ENCODE results near the gene SEPTIN1. TPM values are rescaled to one million over a fixed set of nuclear protein-coding genes. Genes with fewer than 3 reads are reported as not detected.

The SEPTIN1 gene
- total and polyA plus RNA-seq, 2 donors (not counting 3 experiments of a cell fraction or from before 2014, with no cell fraction given): 0.07 to 0.75 TPM

- dilution Hi-C loops (cut with MboI; ENCODE audit: extremely low pct_ligation_motif_present, low sequenced_read_pairs) (no loop called here), intact Hi-C loops (cut with micrococcal nuclease) (no loop called here)
- Histone ChIP-seq H2AFZ (ENCODE audit: low read depth, low read length) (no peak overlapping the region), H3K4me2 (ENCODE audit: insufficient read depth, low read length) (peak overlapping the region; percentile 88), H3K79me2 (ENCODE audit: control insufficient read depth, insufficient read depth, low read length) (peaks cover 58% of the 10 kb centered on the region), H3K4me3 (replicated peaks in 1 of 3; ENCODE audit: insufficient read depth in 1 of 3, low read depth in 1 of 3, low read length in 3 of 3) (peak overlapping the region; percentile 49 to 83 (median 70)), H3K9me3 (replicated peaks; ENCODE audit: control insufficient read depth, insufficient read depth, low read length) (no peaks in the 10 kb centered on the region), H3K4me1 (ENCODE audit: control insufficient read depth, extremely low read depth, insufficient read depth, low read length) (peaks cover 24% of the 10 kb centered on the region), H3K9me1 (replicated peaks; ENCODE audit: control insufficient read depth, extremely low read depth, insufficient read depth, low read length) (no peaks in the 10 kb centered on the region), H3K27ac (ENCODE audit: insufficient read depth, low read depth, low read length) (peak overlapping the region; percentile 42), H3K36me3 (ENCODE audit: control insufficient read depth in 2 of 2, extremely low read depth in 1 of 2, insufficient read depth in 2 of 2, low read length in 2 of 2) (peaks cover 6 to 10% of the 10 kb centered on the region in 2 experiments), H4K20me1 (replicated peaks; ENCODE audit: control insufficient read depth, extremely low read depth, insufficient read depth, low read length) (no peaks in the 10 kb centered on the region), H3K27me3 (ENCODE audit: control insufficient read depth in 2 of 2, insufficient read depth in 2 of 2, low read length in 2 of 2) (no peaks in the 10 kb centered on the region), H3K9ac (replicated peaks; ENCODE audit: extremely low read depth, insufficient read depth, low read length) (peak overlapping the region; percentile 53)
- no peak for DNase-seq (ENCODE audit: low read depth, low spot score)
- POLR2A ChIA-PET: interaction anchor here (0.8 kb wide), 1 partner anchor 27 kb away, joined by 3 read pairs; the partner anchor contains the start of gene ZNF48
- no TSS peak for BruUV-seq (replicated peaks)
- TF ChIP-seq FOS (IDR thresholded peaks at IDR 0.05; ENCODE audit: borderline replicate concordance, insufficient read depth, low read length) (no peak), MYC (IDR thresholded peaks at IDR 0.05; ENCODE audit: low read depth, low read length) (no peak), EZH2 (IDR thresholded peaks at IDR 0.05; ENCODE audit: borderline replicate concordance, low read depth, low read length, severe bottlenecking) (no peak), POLR2A (IDR thresholded peaks at IDR 0.05; ENCODE audit: low read depth, low read length) (no peak), GATA2 (IDR thresholded peaks at IDR 0.05; ENCODE audit: insufficient read depth, insufficient read length, low read depth, low read length) (no peak)
- CTCF ChIA-PET: interaction anchor here (1.0 to 3.1 kb wide), 3 partner anchors 26 to 277 kb away, joined by 3 to 12 read pairs (median 6); partner anchors contain the start of genes TBX6 and ZNF48
- FAIRE-seq: peak; percentile 8
Measured at GRCh38 chr16:30368792-30369090, 13.6 kb downstream of the SEPTIN1 start.

GRCh38 chr16:30368122-30368791, 14.1 kb downstream of the SEPTIN1 start:
- Histone ChIP-seq H3K9me1 (replicated peaks; ENCODE audit: control insufficient read depth, extremely low read depth, insufficient read depth, low read length) (no peaks in the 10 kb centered on the region), H3K9ac (replicated peaks; ENCODE audit: extremely low read depth, insufficient read depth, low read length) (peak overlapping the region; percentile 53), H3K4me2 (ENCODE audit: insufficient read depth, low read length) (peak overlapping the region; percentile 88), H4K20me1 (replicated peaks; ENCODE audit: control insufficient read depth, extremely low read depth, insufficient read depth, low read length) (no peaks in the 10 kb centered on the region), H3K9me3 (replicated peaks; ENCODE audit: control insufficient read depth, insufficient read depth, low read length) (no peaks in the 10 kb centered on the region), H2AFZ (ENCODE audit: low read depth, low read length) (no peak overlapping the region), H3K27me3 (ENCODE audit: control insufficient read depth in 2 of 2, insufficient read depth in 2 of 2, low read length in 2 of 2) (no peaks in the 10 kb centered on the region), H3K36me3 (ENCODE audit: control insufficient read depth in 2 of 2, extremely low read depth in 1 of 2, insufficient read depth in 2 of 2, low read length in 2 of 2) (peaks cover 6 to 10% of the 10 kb centered on the region in 2 experiments), H3K27ac (ENCODE audit: insufficient read depth, low read depth, low read length) (peak overlapping the region; percentile 42), H3K4me1 (ENCODE audit: control insufficient read depth, extremely low read depth, insufficient read depth, low read length) (peaks cover 24% of the 10 kb centered on the region), H3K4me3 (replicated peaks in 1 of 3; ENCODE audit: insufficient read depth in 1 of 3, low read depth in 1 of 3, low read length in 3 of 3) (peak overlapping the region; percentile 49 to 83 (median 70)), H3K79me2 (ENCODE audit: control insufficient read depth, insufficient read depth, low read length) (peaks cover 62% of the 10 kb centered on the region)
- dilution Hi-C loops (cut with MboI; ENCODE audit: extremely low pct_ligation_motif_present, low sequenced_read_pairs) (no loop called here), intact Hi-C loops (cut with micrococcal nuclease) (no loop called here)
- BruUV-seq (replicated peaks): no TSS peak
- DNase-seq (ENCODE audit: low read depth, low spot score): peak; percentile 48
- TF ChIP-seq POLR2A (IDR thresholded peaks at IDR 0.05; ENCODE audit: low read depth, low read length) (no peak), FOS (IDR thresholded peaks at IDR 0.05; ENCODE audit: borderline replicate concordance, insufficient read depth, low read length) (peak; percentile 62), EZH2 (IDR thresholded peaks at IDR 0.05; ENCODE audit: borderline replicate concordance, low read depth, low read length, severe bottlenecking) (no peak), MYC (IDR thresholded peaks at IDR 0.05; ENCODE audit: low read depth, low read length) (no peak), POLR2AphosphoS5 (IDR thresholded peaks at IDR 0.05; ENCODE audit: insufficient read depth, low read depth, low read length) (peak; percentile 25), CTCF (IDR thresholded peaks at IDR 0.05; ENCODE audit: extremely low read depth in 1 of 2, insufficient read depth in 1 of 2, low read depth in 1 of 2, low read length in 2 of 2) (no peak), MAX (IDR thresholded peaks at IDR 0.05; ENCODE audit: insufficient read depth, insufficient read length) (no peak)
- peak; percentile 88 for FAIRE-seq
- POLR2A ChIA-PET: interaction anchor here (0.8 kb wide), 1 partner anchor 27 kb away, joined by 3 read pairs; the partner anchor contains the start of gene ZNF48
- CTCF ChIA-PET: interaction anchor here (1.0 to 3.1 kb wide), 3 partner anchors 27 to 276 kb away, joined by 3 to 12 read pairs (median 6); partner anchors contain the start of genes TBX6 and ZNF48

All from endothelial cell of umbilical vein (primary cell).